Hindlimb muscle (tissue), 1 donor: ENCODE measurements around the gene EPM2A. TPM values are rescaled to one million over a fixed set of nuclear protein-coding genes. Genes with fewer than 3 reads are reported as not detected.
"Not testable (repeated sequence)": the region's sequence is repeated elsewhere in the genome, so short reads cannot be mapped to it uniquely, and the experiment has no call there.

Experiments used
- DNase-seq: peaks from one replicate; pipeline ENCODE4 v3.0.0-alpha.2; 2013
- polyA plus RNA-seq: library from polyadenylated mRNA; unstranded; fragments of 120-200 nt; gene quantifications from one replicate; pipeline ENCODE4 v1.2.1, GENCODE V29; 2013; ENCODE audit not compliant: insufficient read length

The EPM2A gene
- polyA plus RNA-seq = 17.4 TPM

- DNase-seq = peak; percentile 67
Observed at GRCh38 chr6:145735356-145736165, at the start of gene EPM2A. Gene EPM2A (minus strand): TSS chr6:145735520. CDS start chr6:145735498, 22 bp downstream.

DNA sequence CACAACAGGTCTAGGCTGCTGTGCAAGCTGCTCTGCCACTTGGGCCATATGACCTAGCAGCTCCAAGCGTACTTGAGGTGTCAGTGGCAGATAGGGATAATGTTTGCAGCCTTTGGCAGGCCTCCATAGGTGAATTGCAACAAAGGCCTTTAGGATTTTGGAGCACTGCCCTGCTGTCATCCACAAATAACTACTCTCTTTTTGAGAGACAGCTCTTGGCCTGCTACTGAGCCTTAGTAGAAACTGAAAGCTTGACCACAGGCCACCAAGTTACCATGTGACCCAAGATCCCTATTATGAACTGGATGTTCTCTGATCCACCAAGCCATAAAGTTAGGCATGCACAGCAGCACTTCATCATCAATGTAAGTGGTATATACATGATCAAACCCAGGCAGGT lies 49.4 kb upstream of the EPM2A start:
- DNase-seq = no peak

GRCh38 chr6:145783796-145784195 lies 48.5 kb upstream of the EPM2A start:
- DNase-seq = no peak

- DNase-seq = no peak
Observed at GRCh38 chr6:145772846-145773245, 37.5 kb upstream of the EPM2A start.

DNA sequence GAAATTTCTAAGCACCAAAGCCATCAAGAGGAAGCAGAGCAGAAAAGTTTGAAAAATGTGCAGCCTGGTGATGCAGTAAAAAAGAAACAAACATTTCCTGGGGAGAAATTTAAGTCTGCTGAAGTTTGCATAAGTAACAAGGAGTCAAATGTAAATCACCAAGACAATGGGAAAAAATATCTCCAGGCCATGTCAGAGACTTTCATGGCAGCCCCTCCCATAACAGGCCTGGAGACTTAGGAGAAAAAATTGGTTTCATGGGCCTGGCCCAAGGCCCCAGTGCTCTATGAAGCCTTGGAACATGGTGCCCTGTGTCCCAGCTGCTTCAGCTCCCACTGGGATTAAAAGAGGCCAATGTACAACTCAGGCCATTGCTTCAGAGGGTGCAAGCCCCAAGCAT lies 30.1 kb upstream of the EPM2A start:
- DNase-seq = no peak

DNA sequence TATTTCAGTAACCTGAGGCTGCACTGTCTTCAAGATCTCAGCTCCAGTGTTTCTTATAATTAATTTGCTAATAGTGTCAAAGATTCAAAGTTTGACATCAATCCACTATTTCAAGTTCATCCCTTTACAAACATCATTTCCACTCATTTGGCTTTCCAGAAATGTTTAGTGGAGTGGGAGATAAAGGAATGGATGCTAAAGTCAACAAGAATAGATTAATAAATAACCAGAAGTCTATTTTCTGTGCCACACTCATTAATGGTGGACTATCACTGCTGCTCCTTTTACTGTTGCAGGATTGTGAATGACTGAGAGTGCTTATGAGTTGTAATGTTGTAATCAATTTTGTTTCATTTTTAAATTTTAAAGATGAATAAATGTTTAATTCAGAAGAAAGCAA lies 28.4 kb upstream of the EPM2A start:
- no peak for DNase-seq

- DNase-seq = no peak
Observed at GRCh38 chr6:145761584-145761983, 26.3 kb upstream of the EPM2A start.

DNA sequence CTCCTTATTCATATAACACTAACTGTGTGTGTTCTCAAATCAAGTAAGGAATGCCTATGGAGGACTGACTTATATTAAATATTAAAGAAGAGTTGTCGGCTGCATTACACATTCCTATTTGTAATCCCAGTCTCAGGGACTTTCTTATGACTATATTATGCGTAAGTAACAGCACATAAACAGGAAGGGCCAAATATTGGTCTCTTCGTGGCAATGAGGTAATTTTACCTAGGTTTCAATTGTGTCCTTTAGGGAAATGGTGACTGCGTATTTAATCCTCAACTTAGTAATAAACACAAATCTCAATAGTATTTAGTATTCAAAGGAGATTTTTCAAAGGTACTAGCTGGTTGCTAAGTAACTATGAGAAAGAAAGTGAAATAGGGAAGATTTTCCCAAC lies 22.8 kb upstream of the EPM2A start:
- no peak for DNase-seq

DNA sequence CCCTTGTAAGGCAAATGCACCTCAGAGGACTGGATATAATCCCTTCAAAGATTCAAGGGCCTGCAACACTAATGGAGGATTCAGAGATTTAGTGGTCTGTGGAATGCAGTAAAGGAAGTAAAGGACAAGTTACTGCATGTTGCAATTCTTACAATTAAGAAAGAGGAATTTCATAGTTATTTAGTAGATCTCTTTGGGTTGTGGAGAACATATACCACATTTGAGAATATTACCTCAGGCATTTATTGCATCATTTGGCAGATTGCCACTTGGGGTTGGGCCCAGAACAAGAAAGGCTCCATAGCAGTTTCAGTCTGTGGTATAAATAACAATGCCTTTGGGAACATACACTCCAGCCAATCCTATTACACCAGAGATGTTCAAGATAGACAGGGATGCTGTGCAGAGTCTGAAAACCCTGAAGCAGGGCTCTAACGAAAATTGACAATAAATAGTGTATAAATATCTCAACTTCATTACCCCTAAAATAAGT lies 20.9 kb upstream of the EPM2A start:
- DNase-seq = no peak

DNA sequence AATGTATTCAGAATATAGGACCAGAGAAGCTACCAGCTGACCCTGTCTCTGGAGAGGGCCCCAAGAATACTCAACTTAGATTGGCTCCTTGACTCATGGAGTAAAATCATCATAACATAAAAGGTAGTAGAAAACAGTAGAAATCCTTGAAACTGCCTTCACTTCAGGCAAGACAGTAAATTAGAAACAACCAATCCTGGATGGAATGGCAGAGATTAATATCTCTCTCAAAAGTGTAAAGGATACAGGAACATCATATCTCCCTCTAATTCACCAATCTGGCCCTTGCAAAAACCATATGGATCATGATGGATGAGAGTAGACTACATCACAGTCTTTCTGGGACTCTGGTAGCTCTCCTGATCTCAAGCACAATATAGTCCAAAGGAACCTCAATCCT lies 20.4 kb upstream of the EPM2A start:
- no peak for DNase-seq

- DNase-seq = no peak
Observed at GRCh38 chr6:145752638-145753037, 17.3 kb upstream of the EPM2A start.

GRCh38 chr6:145749632-145750031 lies 14.3 kb upstream of the EPM2A start:
- no peak for DNase-seq

GRCh38 chr6:145745861-145746260 lies 10.5 kb upstream of the EPM2A start:
- no peak for DNase-seq

DNA sequence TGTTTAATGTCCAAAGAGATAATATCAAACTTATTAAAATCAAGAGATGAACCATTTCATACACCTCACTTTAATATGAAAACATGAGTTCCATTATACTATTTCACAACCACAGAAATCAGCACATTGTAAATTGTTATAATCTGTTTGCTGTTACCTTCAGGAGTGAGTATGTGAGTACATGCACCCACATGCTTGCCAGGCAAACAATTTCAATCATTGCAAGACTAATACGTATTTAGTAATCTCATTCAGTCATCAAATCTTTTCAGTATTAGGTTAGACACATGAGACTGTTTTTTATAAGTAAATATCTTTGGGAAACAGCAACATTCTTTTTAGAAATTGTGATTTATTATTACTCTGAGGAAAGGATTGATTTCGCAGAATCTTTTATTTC lies 9.3 kb upstream of the EPM2A start:
- DNase-seq = no peak

- no peak for DNase-seq
Observed at GRCh38 chr6:145743332-145743731, 8.0 kb upstream of the EPM2A start.

- not testable (repeated sequence) for DNase-seq
Observed at GRCh38 chr6:145742472-145742871, 7.2 kb upstream of the EPM2A start.

GRCh38 chr6:145739685-145740084 lies 4.4 kb upstream of the EPM2A start:
- DNase-seq = not testable (repeated sequence)

- no peak for DNase-seq
Observed at GRCh38 chr6:145738265-145738664, 2.9 kb upstream of the EPM2A start.

DNA sequence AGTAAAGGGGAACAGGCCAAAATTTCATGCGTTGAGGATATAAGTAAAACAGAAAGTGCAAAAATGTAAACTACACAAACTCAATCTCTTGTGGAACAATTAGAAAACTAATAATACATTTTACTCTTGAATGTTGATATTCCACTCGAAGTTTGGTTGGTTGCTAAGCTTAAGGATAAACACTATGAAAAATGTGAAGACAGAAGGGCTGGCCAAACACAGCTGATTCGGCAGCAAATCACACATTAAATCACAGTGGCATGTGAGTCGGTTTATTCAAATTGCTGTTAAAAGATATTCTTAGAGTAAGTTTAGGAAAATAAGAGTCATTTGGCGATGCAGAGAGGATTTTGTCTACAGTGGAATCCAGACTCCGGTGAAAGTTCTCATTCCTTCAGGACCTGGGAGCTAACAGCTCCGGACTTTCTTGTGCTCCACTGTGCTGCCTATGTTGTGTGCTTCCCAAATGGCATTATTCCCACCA lies 1.4 kb upstream of the EPM2A start:
- DNase-seq = peak; percentile 56

- peak; percentile 89 for DNase-seq
Observed at GRCh38 chr6:145734486-145735355, 599 bp downstream of the EPM2A start.

- DNase-seq = no peak
Observed at GRCh38 chr6:145733810-145734209, 1.5 kb downstream of the EPM2A start.

GRCh38 chr6:145733207-145733606 lies 2.1 kb downstream of the EPM2A start:
- no peak for DNase-seq

GRCh38 chr6:145731447-145731846 lies 3.9 kb downstream of the EPM2A start:
- no peak for DNase-seq
